Esophagus squamous epithelium (tissue), 5 donors: ENCODE results near the gene COMMD10. TPM values are rescaled to one million over a fixed set of nuclear protein-coding genes. Genes with fewer than 3 reads are reported as not detected.

Source experiments
- DNase-seq: peaks from one replicate; lab custom pipeline; 2025; lab: John Stamatoyannopoulos, UW
- H3K27ac ChIP-seq, 4 donors: fragments of 200-600 bp; sonication (generic); one replicate each; pipeline ENCODE4 v1.5.1; 2016 to 2019; ENCODE audit warnings: mild to moderate bottlenecking in 1 of 4
- H3K27me3 ChIP-seq, 4 donors: fragments of 200-600 bp; sonication (generic); 1 replicate in 3 of 4; 2 replicates in 1 of 4; pipeline versions ENCODE4 v1.5.1 to v1.6.0; 2017 to 2021; ENCODE audit warnings: antibody characterized with exemption in 1 of 4
- H3K36me3 ChIP-seq, 3 donors: fragments of 200-600 bp; sonication (generic); one replicate each; pipeline ENCODE4 v1.5.1; 2016 to 2019
- H3K4me1 ChIP-seq, 3 donors: fragments of 200-600 bp; sonication (generic); one replicate each; pipeline ENCODE4 v1.5.1; 2017 to 2019
- H3K4me3 ChIP-seq, 4 donors: fragments of 200-600 bp; sonication (generic); 1 replicate in 3 of 4; 2 replicates in 1 of 4; pipeline ENCODE4 v1.5.1; 2016 to 2019; ENCODE audit warnings: mild to moderate bottlenecking in 2 of 4, moderate library complexity in 1 of 4
- H3K9me3 ChIP-seq, 3 donors: fragments of 200-600 bp; sonication (generic); one replicate each; pipeline ENCODE4 v1.5.1; 2016 to 2019
- POLR2A ChIP-seq, 4 donors: fragments of 450-650 bp; IDR thresholded peaks; one replicate each; pipeline ENCODE4 v1.6.1; 2017; ENCODE audit warnings: antibody characterized with exemption in 4 of 4, mild to moderate bottlenecking in 4 of 4, moderate library complexity in 3 of 4
- WGBS, 2 donors: methylation state at CpG; one replicate each; pipeline ENCODE4 v1.1.5; 2018; 5-methylcytosine and 5-hydroxymethylcytosine counted together
- intact Hi-C: fragments of 100-400 bp; cut with DNase I; formaldehyde crosslinking; loops from one replicate; pipeline ENCODE4 v1.15.0; 2022
- total RNA-seq, 4 donors: library from RNA; depleted of rRNA; stranded (reverse); fragments of >200 nt; gene quantifications; one replicate each; pipeline ENCODE4 v1.1.0, GENCODE V29; 2016
- TF ChIP-seq, protein P1 (sequence below), 6 experiments: fragments of 450-650 bp in 4 of 6; fragments of 200-600 bp in 2 of 6; sonication (generic) in 2 of 6; IDR thresholded peaks; one replicate each; pipeline ENCODE4 v1.5.1; 2016 to 2019; ENCODE audit warnings: antibody characterized with exemption in 6 of 6, mild to moderate bottlenecking in 4 of 6, moderate library complexity in 4 of 6
- donor health status: DM: yes; HTN: yes; CAD: no.

Gene COMMD10
- total RNA-seq, 4 donors from 2014 or later, result 14.1 to 29.0 (median 18.7) TPM

DNA sequence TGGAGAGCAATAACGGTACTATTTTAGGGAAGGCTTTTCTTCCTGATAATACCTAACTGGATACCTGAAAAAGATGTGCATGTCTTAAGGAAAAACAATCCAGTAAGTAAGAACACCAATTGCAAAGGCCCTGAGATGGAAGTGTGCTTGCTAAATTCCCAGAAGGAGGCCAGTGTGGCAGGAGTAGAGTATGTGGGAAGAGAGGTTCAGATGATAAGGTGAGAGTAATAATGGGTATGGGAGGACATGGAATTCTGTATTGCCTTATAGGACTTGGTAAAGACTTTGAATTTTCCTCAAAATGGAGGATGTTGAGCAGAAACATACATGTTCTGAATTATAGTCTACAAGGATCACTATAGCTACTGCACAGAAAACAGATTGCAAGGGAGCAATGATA lies 89.3 kb downstream of the COMMD10 start:
- no peak overlapping the region for H3K27ac ChIP-seq
- TF ChIP-seq POLR2A (IDR thresholded peaks at IDR 0.05), result no peak
- TF ChIP-seq, protein P1, sequence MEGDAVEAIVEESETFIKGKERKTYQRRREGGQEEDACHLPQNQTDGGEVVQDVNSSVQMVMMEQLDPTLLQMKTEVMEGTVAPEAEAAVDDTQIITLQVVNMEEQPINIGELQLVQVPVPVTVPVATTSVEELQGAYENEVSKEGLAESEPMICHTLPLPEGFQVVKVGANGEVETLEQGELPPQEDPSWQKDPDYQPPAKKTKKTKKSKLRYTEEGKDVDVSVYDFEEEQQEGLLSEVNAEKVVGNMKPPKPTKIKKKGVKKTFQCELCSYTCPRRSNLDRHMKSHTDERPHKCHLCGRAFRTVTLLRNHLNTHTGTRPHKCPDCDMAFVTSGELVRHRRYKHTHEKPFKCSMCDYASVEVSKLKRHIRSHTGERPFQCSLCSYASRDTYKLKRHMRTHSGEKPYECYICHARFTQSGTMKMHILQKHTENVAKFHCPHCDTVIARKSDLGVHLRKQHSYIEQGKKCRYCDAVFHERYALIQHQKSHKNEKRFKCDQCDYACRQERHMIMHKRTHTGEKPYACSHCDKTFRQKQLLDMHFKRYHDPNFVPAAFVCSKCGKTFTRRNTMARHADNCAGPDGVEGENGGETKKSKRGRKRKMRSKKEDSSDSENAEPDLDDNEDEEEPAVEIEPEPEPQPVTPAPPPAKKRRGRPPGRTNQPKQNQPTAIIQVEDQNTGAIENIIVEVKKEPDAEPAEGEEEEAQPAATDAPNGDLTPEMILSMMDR (IDR thresholded peaks at IDR 0.05), result no peak
- no peak for DNase-seq
- no peaks in the 10 kb centered on the region for H3K4me1 ChIP-seq
- no peaks in the 10 kb centered on the region for H3K27me3 ChIP-seq
- peaks cover 0 to 4% (median 0%) of the 10 kb centered on the region in 3 donors for H3K36me3 ChIP-seq
- H3K9me3 ChIP-seq, result no peaks in the 10 kb centered on the region
- H3K4me3 ChIP-seq, result no peak overlapping the region
- intact Hi-C loops, result no loop called here
- 100% methylated on average over 1 of the region's 1 CpG for WGBS, 2 donors

DNA sequence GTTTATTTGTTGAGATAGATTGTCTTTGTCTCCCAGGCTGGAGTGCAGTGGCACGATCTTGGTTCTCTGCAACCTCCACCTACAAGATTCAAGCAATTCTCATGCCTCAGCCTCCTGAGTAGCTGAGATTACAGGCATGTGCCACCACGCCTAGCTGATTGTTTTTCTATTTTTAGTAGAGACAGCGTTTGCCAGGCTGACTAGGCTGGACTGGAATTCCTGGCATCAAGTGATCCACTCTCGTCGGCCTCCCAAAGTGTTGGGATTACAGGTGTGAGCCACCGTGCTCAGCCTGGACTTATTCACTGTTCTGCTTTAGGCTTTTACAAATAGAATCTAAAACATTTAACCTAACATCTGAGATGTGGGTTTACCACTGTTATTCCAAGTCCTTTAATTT lies 91.3 kb downstream of the COMMD10 start:
- Histone ChIP-seq H3K27ac (no peak overlapping the region), H3K27me3 (no peaks in the 10 kb centered on the region), H3K9me3 (no peaks in the 10 kb centered on the region), H3K4me3 (no peak overlapping the region), H3K36me3 (peaks cover 0 to 4% (median 0%) of the 10 kb centered on the region in 3 donors), H3K4me1 (no peaks in the 10 kb centered on the region)
- no peak for DNase-seq
- TF ChIP-seq, protein P1 (IDR thresholded peaks at IDR 0.05), result no peak
- TF ChIP-seq POLR2A (IDR thresholded peaks at IDR 0.05), result no peak
- WGBS, 2 donors, result 60 to 63% methylated on average over 3 to 6 of the region's 6 CpGs
- intact Hi-C loops, result no loop called here

DNA sequence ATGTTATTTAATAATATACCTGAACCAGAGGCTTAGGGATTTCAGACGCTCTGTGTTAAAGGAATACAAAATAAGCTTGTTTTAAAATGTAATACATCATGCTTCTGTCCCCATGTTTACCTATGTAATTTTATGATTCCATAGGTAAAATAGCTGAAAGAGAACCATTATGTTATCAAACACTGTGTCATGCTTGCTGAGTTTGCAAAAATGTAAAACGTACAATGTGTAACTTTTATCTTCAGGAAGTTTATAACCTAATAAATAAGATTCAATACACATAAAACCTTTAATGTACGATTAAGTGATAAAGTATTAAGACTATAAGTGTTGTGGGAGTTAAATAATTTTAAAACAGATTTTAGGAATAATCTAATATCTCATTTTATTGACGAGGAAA lies 94.1 kb downstream of the COMMD10 start:
- no peaks in the 10 kb centered on the region for H3K9me3 ChIP-seq
- intact Hi-C loops, result no loop called here
- H3K27ac ChIP-seq, result no peak overlapping the region
- DNase-seq, result no peak
- no peak for TF ChIP-seq POLR2A (IDR thresholded peaks at IDR 0.05)
- TF ChIP-seq, protein P1 (IDR thresholded peaks at IDR 0.05), result no peak
- H3K36me3 ChIP-seq, result peaks cover 0 to 4% (median 0%) of the 10 kb centered on the region in 3 donors
- no peak overlapping the region for H3K4me3 ChIP-seq
- 70 to 87% methylated on average over 4 of the region's 4 CpGs for WGBS, 2 donors
- H3K4me1 ChIP-seq, result no peaks in the 10 kb centered on the region
- no peaks in the 10 kb centered on the region for H3K27me3 ChIP-seq

DNA sequence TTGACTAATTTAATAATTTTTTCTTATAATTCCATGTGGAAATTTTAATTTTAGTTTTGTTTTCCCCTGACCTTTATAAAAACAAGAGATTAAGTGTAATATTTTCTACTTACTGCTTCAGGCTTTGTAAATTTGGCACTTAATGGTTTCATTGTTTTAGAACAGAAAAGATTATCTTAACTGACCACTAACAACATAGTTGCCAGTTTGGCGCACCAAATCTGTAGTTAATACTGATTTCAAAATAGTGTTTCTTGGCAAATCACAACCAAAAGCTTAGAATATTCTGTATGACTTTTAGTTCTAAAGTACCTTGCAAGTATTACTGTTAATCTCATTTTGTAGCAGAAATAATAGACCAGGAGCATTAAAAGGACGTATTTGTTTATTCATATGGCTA lies 124.3 kb downstream of the COMMD10 start:
- Histone ChIP-seq H3K9me3 (no peaks in the 10 kb centered on the region), H3K36me3 (no peaks in the 10 kb centered on the region), H3K27ac (no peak overlapping the region), H3K4me1 (no peaks in the 10 kb centered on the region), H3K4me3 (no peak overlapping the region), H3K27me3 (no peaks in the 10 kb centered on the region)
- TF ChIP-seq, protein P1 (IDR thresholded peaks at IDR 0.05), result no peak
- TF ChIP-seq POLR2A (IDR thresholded peaks at IDR 0.05), result no peak
- DNase-seq, result no peak
- 84 to 91% methylated on average over 2 of the region's 2 CpGs for WGBS, 2 donors
- intact Hi-C loops, result no loop called here

DNA sequence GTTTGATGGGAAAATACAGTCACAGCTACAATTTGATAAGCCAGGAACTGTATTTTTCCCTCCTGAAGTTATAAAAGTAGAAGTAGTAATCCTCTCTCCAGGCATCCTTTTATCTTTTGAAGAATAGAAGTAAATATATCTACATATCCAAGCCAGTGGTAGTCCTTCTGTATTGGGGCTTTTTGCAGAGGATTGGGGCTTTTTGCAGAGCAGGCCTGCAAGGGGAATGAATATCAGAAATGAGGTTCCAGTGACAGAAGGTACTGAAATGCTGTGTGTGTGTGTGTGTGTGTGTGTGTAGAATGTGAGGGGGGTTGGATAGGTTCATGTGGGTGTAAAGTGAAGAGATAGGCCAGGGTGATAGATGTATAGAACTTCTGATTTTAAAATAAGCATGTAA lies 127.4 kb downstream of the COMMD10 start:
- no peak overlapping the region for H3K27ac ChIP-seq
- no peaks in the 10 kb centered on the region for H3K4me1 ChIP-seq
- H3K36me3 ChIP-seq, result no peaks in the 10 kb centered on the region
- intact Hi-C loops, result no loop called here
- no peak overlapping the region for H3K4me3 ChIP-seq
- TF ChIP-seq, protein P1 (IDR thresholded peaks at IDR 0.05), result no peak
- TF ChIP-seq POLR2A (IDR thresholded peaks at IDR 0.05), result no peak
- no peaks in the 10 kb centered on the region for H3K27me3 ChIP-seq
- no peaks in the 10 kb centered on the region for H3K9me3 ChIP-seq
- DNase-seq, result no peak
